SK-N-SH treated with all-trans-retinoic acid at 6 μM for 48 hours (cell line): ENCODE results near the gene ZNF442.
"Not testable (repeated sequence)": the region's sequence is repeated elsewhere in the genome, so short reads cannot be mapped to it uniquely, and the experiment has no call there.

Experiments
- ARNTL ChIP-seq: fragments of 450-650 bp; formaldehyde crosslinking; IDR thresholded peaks from 2 replicates; pipeline ENCODE4 v1.5.0; 2020; ENCODE audit warnings: low read depth, mild to moderate bottlenecking, moderate library complexity, borderline replicate concordance
- BACH2 ChIP-seq: fragments of 250-450 bp; sonication (Bioruptor Pico); IDR thresholded peaks from 2 replicates; pipeline ENCODE4 v1.9.0; 2021; ENCODE audit warnings: mild to moderate bottlenecking, borderline replicate concordance
- CSRNP3 ChIP-seq: fragments of 250-450 bp; sonication (Bioruptor Pico); IDR thresholded peaks from 2 replicates; pipeline ENCODE4 v1.5.1; 2021; ENCODE audit warnings: mild to moderate bottlenecking, moderate library complexity
- GLIS3 ChIP-seq: fragments of 250-450 bp; sonication (Bioruptor Pico); IDR thresholded peaks from 2 replicates; pipeline ENCODE4 v1.5.0; 2020; ENCODE audit warnings: mild to moderate bottlenecking, moderate library complexity
- RARB ChIP-seq: fragments of 250-450 bp; sonication (Bioruptor Pico); IDR thresholded peaks from 2 replicates; pipeline ENCODE4 v1.8.0; 2021; ENCODE audit warnings: mild to moderate bottlenecking, moderate library complexity
- SNAI2 ChIP-seq: fragments of 250-450 bp; sonication (Bioruptor Pico); IDR thresholded peaks from 2 replicates; pipeline ENCODE4 v1.5.0; 2020; ENCODE audit warnings: mild to moderate bottlenecking, moderate library complexity
- ZC3H10 ChIP-seq: fragments of 250-450 bp; sonication (Bioruptor Pico); IDR thresholded peaks from 2 replicates; pipeline ENCODE4 v1.5.1; 2021; ENCODE audit warnings: mild to moderate bottlenecking, moderate library complexity
- ZFP3 ChIP-seq: fragments of 250-450 bp; sonication (Bioruptor Pico); IDR thresholded peaks from 2 replicates; pipeline ENCODE4 v1.5.0; 2020; ENCODE audit warnings: mild to moderate bottlenecking, moderate library complexity
- ZNF70 ChIP-seq: fragments of 450-650 bp; formaldehyde crosslinking; IDR thresholded peaks from 2 replicates; pipeline ENCODE4 v1.5.0; 2020; ENCODE audit warnings: mild to moderate bottlenecking, moderate library complexity
- ZNF8 ChIP-seq: fragments of 450-650 bp; formaldehyde crosslinking; IDR thresholded peaks from 2 replicates; pipeline ENCODE4 v1.5.0; 2020; ENCODE audit warnings: mild to moderate bottlenecking, moderate library complexity
- TF ChIP-seq, protein P1 (sequence below): fragments of 250-450 bp; sonication (Bioruptor Pico); IDR thresholded peaks from 2 replicates; pipeline ENCODE4 v1.8.0; 2020; ENCODE audit warnings: mild to moderate bottlenecking, moderate library complexity, borderline replicate concordance
- TF ChIP-seq, protein P2 (sequence below): fragments of 250-450 bp; sonication (Bioruptor Pico); IDR thresholded peaks from 2 replicates; pipeline ENCODE4 v1.5.1; 2020; ENCODE audit warnings: low read depth, mild to moderate bottlenecking, moderate library complexity
- TF ChIP-seq, protein P3 (sequence below): fragments of 250-450 bp; sonication (Bioruptor Pico); IDR thresholded peaks from 2 replicates; pipeline ENCODE4 v1.8.0; 2021; ENCODE audit warnings: low read depth, mild to moderate bottlenecking, moderate library complexity, borderline replicate concordance

DNA sequence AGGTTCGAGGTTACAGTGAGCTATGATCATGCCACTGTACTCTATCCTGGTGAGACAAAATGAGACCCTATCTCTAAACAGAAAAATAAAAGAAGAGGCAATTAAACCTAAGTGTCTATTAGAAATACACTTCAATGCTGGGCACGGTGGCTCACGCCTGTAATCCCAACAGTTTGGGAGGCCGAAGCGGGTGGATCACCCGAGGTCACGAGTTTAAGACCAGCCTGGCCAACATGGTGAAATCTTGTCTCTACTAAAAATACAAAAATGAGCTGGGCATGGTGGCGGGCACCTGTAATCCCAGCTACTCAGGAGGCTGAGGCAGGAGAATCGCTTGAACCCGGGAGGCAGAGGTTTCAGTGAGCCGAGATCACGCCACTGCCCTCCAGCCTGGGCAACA is 56.6 kb downstream of the ZNF442 start:
- TF ChIP-seq, protein P1, sequence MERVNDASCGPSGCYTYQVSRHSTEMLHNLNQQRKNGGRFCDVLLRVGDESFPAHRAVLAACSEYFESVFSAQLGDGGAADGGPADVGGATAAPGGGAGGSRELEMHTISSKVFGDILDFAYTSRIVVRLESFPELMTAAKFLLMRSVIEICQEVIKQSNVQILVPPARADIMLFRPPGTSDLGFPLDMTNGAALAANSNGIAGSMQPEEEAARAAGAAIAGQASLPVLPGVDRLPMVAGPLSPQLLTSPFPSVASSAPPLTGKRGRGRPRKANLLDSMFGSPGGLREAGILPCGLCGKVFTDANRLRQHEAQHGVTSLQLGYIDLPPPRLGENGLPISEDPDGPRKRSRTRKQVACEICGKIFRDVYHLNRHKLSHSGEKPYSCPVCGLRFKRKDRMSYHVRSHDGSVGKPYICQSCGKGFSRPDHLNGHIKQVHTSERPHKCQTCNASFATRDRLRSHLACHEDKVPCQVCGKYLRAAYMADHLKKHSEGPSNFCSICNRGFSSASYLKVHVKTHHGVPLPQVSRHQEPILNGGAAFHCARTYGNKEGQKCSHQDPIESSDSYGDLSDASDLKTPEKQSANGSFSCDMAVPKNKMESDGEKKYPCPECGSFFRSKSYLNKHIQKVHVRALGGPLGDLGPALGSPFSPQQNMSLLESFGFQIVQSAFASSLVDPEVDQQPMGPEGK: not testable (repeated sequence)
- not testable (repeated sequence) for TF ChIP-seq CSRNP3 (CRISPR knock-in tag); BACH2 (CRISPR knock-in tag); ZNF8; ARNTL (CRISPR knock-in tag); RARB (CRISPR knock-in tag); ZNF70 (CRISPR knock-in tag); GLIS3; ZC3H10 (CRISPR knock-in tag); ZFP3 (CRISPR knock-in tag); SNAI2
- TF ChIP-seq, protein P2, sequence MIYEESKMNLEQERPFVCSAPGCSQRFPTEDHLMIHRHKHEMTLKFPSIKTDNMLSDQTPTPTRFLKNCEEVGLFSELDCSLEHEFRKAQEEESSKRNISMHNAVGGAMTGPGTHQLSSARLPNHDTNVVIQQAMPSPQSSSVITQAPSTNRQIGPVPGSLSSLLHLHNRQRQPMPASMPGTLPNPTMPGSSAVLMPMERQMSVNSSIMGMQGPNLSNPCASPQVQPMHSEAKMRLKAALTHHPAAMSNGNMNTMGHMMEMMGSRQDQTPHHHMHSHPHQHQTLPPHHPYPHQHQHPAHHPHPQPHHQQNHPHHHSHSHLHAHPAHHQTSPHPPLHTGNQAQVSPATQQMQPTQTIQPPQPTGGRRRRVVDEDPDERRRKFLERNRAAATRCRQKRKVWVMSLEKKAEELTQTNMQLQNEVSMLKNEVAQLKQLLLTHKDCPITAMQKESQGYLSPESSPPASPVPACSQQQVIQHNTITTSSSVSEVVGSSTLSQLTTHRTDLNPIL: not testable (repeated sequence)
- TF ChIP-seq, protein P3, sequence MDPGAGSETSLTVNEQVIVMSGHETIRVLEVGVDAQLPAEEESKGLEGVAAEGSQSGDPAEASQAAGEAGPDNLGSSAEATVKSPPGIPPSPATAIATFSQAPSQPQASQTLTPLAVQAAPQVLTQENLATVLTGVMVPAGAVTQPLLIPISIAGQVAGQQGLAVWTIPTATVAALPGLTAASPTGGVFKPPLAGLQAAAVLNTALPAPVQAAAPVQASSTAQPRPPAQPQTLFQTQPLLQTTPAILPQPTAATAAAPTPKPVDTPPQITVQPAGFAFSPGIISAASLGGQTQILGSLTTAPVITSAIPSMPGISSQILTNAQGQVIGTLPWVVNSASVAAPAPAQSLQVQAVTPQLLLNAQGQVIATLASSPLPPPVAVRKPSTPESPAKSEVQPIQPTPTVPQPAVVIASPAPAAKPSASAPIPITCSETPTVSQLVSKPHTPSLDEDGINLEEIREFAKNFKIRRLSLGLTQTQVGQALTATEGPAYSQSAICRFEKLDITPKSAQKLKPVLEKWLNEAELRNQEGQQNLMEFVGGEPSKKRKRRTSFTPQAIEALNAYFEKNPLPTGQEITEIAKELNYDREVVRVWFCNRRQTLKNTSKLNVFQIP: not testable (repeated sequence)
